ENCODE data around the gene USPL1. TPM values are rescaled to one million over a fixed set of nuclear protein-coding genes. Genes with fewer than 3 reads are reported as not detected.

Gene USPL1
- total RNA-seq, 1 donor from 2014 or later = 21.9 TPM

DNA sequence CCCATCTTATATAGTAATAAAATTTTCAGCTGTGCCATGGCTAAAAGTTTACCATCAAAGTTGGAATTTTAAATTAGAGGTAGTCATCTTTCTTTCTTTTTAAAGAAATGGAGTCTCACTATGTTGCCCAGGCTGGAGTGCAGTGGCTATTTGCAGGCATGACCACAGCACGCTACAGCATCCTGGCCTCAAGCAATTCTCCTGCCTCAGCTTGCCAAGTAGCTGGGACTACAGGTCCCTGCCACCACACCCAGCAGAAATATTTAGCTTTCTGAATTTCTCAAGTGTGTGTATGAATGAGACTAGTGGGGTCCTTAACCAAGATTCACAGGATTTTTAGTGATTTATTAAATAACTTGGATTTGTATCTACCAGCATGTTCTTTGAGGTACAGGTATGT, 30.5 kb upstream of the USPL1 start:
- peaks cover 1% of the 10 kb centered on the region for H3K4me1 Mint-ChIP-seq (ENCODE audit: low read depth)
- no peaks in the 10 kb centered on the region for H3K9me3 Mint-ChIP-seq (ENCODE audit: low read depth)
- no peak overlapping the region for H3K27ac Mint-ChIP-seq
- no peak overlapping the region for H3K4me3 Mint-ChIP-seq (ENCODE audit: low read depth)
- DNase-seq (ENCODE audit: low spot score, unreplicated experiment) = no peak
- H3K36me3 Mint-ChIP-seq (ENCODE audit: insufficient read depth) = no peaks in the 10 kb centered on the region
- no peaks in the 10 kb centered on the region for H3K27me3 Mint-ChIP-seq
- TF ChIP-seq, protein P1, sequence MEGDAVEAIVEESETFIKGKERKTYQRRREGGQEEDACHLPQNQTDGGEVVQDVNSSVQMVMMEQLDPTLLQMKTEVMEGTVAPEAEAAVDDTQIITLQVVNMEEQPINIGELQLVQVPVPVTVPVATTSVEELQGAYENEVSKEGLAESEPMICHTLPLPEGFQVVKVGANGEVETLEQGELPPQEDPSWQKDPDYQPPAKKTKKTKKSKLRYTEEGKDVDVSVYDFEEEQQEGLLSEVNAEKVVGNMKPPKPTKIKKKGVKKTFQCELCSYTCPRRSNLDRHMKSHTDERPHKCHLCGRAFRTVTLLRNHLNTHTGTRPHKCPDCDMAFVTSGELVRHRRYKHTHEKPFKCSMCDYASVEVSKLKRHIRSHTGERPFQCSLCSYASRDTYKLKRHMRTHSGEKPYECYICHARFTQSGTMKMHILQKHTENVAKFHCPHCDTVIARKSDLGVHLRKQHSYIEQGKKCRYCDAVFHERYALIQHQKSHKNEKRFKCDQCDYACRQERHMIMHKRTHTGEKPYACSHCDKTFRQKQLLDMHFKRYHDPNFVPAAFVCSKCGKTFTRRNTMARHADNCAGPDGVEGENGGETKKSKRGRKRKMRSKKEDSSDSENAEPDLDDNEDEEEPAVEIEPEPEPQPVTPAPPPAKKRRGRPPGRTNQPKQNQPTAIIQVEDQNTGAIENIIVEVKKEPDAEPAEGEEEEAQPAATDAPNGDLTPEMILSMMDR (IDR thresholded peaks at IDR 0.05; ENCODE audit: unreplicated experiment) = no peak

GRCh38 chr13:30587739-30588138, 30.0 kb upstream of the USPL1 start:
- DNase-seq (ENCODE audit: low spot score, unreplicated experiment) = no peak
- Mint-ChIP-seq H3K4me1 (ENCODE audit: low read depth) (peaks cover 1% of the 10 kb centered on the region), H3K36me3 (ENCODE audit: insufficient read depth) (no peaks in the 10 kb centered on the region), H3K27ac (no peak overlapping the region), H3K4me3 (ENCODE audit: low read depth) (no peak overlapping the region), H3K9me3 (ENCODE audit: low read depth) (no peaks in the 10 kb centered on the region), H3K27me3 (no peaks in the 10 kb centered on the region)
- TF ChIP-seq, protein P1 (IDR thresholded peaks at IDR 0.05; ENCODE audit: unreplicated experiment) = no peak

GRCh38 chr13:30593001-30593400, 24.7 kb upstream of the USPL1 start:
- Mint-ChIP-seq H3K9me3 (ENCODE audit: low read depth) (peaks cover 2% of the 10 kb centered on the region), H3K4me3 (ENCODE audit: low read depth) (no peak overlapping the region), H3K36me3 (ENCODE audit: insufficient read depth) (no peaks in the 10 kb centered on the region), H3K27ac (no peak overlapping the region), H3K4me1 (ENCODE audit: low read depth) (no peaks in the 10 kb centered on the region), H3K27me3 (no peaks in the 10 kb centered on the region)
- no peak for DNase-seq (ENCODE audit: low spot score, unreplicated experiment)
- TF ChIP-seq, protein P1 (IDR thresholded peaks at IDR 0.05; ENCODE audit: unreplicated experiment) = no peak

DNA sequence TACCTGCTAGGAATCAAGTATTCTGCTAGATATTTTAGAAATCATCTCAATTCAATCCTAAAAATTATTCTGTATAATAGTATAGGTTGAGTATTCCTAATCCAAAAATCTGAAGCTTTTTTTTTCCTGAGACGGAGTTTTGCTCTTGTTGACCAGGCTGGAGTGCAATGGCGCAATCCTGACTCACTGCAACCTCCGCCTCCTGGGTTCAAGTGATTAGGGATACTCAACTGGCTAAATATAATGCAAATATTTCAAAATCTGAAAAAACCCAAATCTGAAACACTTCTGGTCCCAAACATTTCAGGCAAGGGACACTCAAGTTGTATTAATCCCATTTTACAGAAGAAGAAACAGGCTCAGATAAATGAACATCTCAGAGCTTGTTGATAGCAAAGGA, 17.2 kb upstream of the USPL1 start:
- TF ChIP-seq, protein P1 (IDR thresholded peaks at IDR 0.05; ENCODE audit: unreplicated experiment) = no peak
- Mint-ChIP-seq H3K27ac (no peak overlapping the region), H3K27me3 (no peaks in the 10 kb centered on the region), H3K4me3 (ENCODE audit: low read depth) (no peak overlapping the region), H3K36me3 (ENCODE audit: insufficient read depth) (no peaks in the 10 kb centered on the region), H3K9me3 (ENCODE audit: low read depth) (no peaks in the 10 kb centered on the region), H3K4me1 (ENCODE audit: low read depth) (no peaks in the 10 kb centered on the region)
- DNase-seq (ENCODE audit: low spot score, unreplicated experiment) = no peak

GRCh38 chr13:30601836-30602235, 15.9 kb upstream of the USPL1 start:
- no peaks in the 10 kb centered on the region for H3K4me1 Mint-ChIP-seq (ENCODE audit: low read depth)
- TF ChIP-seq, protein P1 (IDR thresholded peaks at IDR 0.05; ENCODE audit: unreplicated experiment) = no peak
- H3K36me3 Mint-ChIP-seq (ENCODE audit: insufficient read depth) = no peaks in the 10 kb centered on the region
- DNase-seq (ENCODE audit: low spot score, unreplicated experiment) = no peak
- no peaks in the 10 kb centered on the region for H3K9me3 Mint-ChIP-seq (ENCODE audit: low read depth)
- no peaks in the 10 kb centered on the region for H3K27me3 Mint-ChIP-seq
- H3K27ac Mint-ChIP-seq = peak overlapping the region; percentile 76
- no peak overlapping the region for H3K4me3 Mint-ChIP-seq (ENCODE audit: low read depth)

All from progenitor cell of endocrine pancreas (in vitro differentiated cells).